Ovary (tissue), 9 donors: Measurements from ENCODE around the gene DHRS3. TPM values are rescaled to one million over a fixed set of nuclear protein-coding genes. Genes with fewer than 3 reads are reported as not detected.

ENCODE experiments used
- DNase-seq, 5 donors: peaks; one replicate each; pipeline ENCODE4 v3.0.0-alpha.2; 2019 to 2020
- H3K27ac ChIP-seq, 2 donors: fragments of 200-600 bp; one replicate each; pipeline versions ENCODE4 v1.5.1 to v1.8.0; 2019 to 2022
- H3K27me3 ChIP-seq: fragments of 200-600 bp; one replicate; pipeline ENCODE4 v1.8.0; 2022
- H3K36me3 ChIP-seq: fragments of 200-600 bp; sonication (generic); one replicate; pipeline ENCODE4 v1.5.1; 2019
- H3K4me1 ChIP-seq: one replicate; pipeline ENCODE4 v1.8.1; 2013; ENCODE audit warnings: mild to moderate bottlenecking, moderate library complexity; ENCODE audit not compliant: insufficient read depth
- H3K4me3 ChIP-seq: fragments of 200-600 bp; sonication (generic); one replicate; pipeline ENCODE4 v1.5.1; 2017
- H3K9me3 ChIP-seq, 2 donors: fragments of 200-600 bp in 1 of 2; sonication (generic) in 1 of 2; one replicate each; pipeline versions ENCODE4 v1.5.1 to v1.8.1; 2013 to 2019; ENCODE audit warnings: mild to moderate bottlenecking in 1 of 2, moderate library complexity in 1 of 2
- EP300 ChIP-seq: sonication (generic); formaldehyde crosslinking; IDR thresholded peaks from one replicate; pipeline ENCODE4 v1.6.1; 2017; ENCODE audit warnings: antibody characterized with exemption
- POLR2A ChIP-seq: fragments of 450-650 bp; IDR thresholded peaks from one replicate; pipeline ENCODE4 v1.6.1; 2017; ENCODE audit warnings: antibody characterized with exemption, mild to moderate bottlenecking, moderate library complexity
- WGBS, 3 donors: extraction: QIAGEN DNeasy Blood & Tissue Kit in 1 of 3; methylation state at CpG; one replicate each; pipeline versions ENCODE4 v1.1.5 to v1.1.7; 2013 to 2017; 5-methylcytosine and 5-hydroxymethylcytosine counted together
- intact Hi-C, 4 donors: fragments of 100-400 bp; cut with DNase I; formaldehyde crosslinking; loops; one replicate each; pipeline versions ENCODE4 v1.11.0 to v1.15.1; 2022 to 2023
- polyA plus RNA-seq, 2 donors: library from polyadenylated mRNA; stranded (reverse); fragments of 200-250 nt in 1 of 2; fragments of 350-450 nt in 1 of 2; fragmentation: Illumina TruSeq in 1 of 2; extraction: RNeasy Lipid Tissue Mini Kit (QIAGEN cat#74804) in 1 of 2; gene quantifications; one replicate each; pipeline ENCODE4 v1.2.3, GENCODE V29; 2013 to 2014
- total RNA-seq, 7 donors: library from RNA; depleted of rRNA in 2 of 7; stranded (reverse); fragments of >200 nt in 2 of 7; fragmentation: NEBNext Ultra II Directional in 3 of 7; extraction: Animal tissue kit (Norgen Biotek cat#: 25700) in 3 of 7; gene quantifications; one replicate each; pipeline versions ENCODE4 v1.1.0 to v1.2.4, GENCODE V29; 2016 to 2023
- TF ChIP-seq, protein P1 (sequence below), 3 donors: fragments of 450-650 bp in 2 of 3; fragments of 200-600 bp in 1 of 3; IDR thresholded peaks; one replicate each; pipeline versions ENCODE4 v1.5.1 to v1.8.0; 2016 to 2022; ENCODE audit warnings: antibody characterized with exemption in 3 of 3, mild to moderate bottlenecking in 1 of 3
- donor health status: DM: no; HTN: no; CAD: no; lungs with moderate emphysema.
- donor health status: DM: no; HTN: no; CAD: no.
- donor health status: Bipolar disorder and iron deficiency.
- donor health status: DM: yes; HTN: yes; CAD: no.
- donor health status: DM: no; HTN: no; CAD: no.
- donor health status: DM: yes; HTN: yes; CAD: no.

The DHRS3 gene
- total and polyA plus RNA-seq, 9 donors: 25.8 to 92.3 (median 48.3) TPM

DNA sequence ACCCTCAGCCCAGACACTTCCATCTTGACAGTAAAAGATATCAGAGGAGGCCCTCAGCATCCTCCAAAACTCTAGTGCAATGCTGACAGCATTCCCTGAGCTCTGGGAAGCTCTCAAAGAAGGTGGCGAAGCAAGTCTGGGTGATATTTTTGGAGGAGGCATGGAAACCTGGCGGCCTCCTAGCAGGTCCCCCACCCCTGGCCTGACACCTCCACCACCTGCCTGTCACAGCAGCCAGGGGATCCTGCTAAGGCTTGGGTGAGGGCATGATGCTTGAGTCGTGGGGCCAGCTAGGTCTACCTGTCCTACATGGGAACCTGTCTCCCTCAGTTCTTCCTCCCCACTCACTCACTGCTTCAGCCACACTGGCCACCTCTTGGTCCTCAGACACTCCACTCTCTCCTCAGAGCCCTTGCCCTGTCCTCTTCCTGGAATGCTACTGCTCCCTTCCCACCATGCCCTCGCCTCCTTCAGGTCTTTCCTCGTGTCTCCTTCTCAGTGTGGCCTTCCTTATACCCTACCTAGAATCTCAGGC is 8.5 kb downstream of the DHRS3 start:
- no peaks in the 10 kb centered on the region for H3K27me3 ChIP-seq
- no peak for DNase-seq
- WGBS, 3 donors: 76 to 91% (median 78%) methylated on average over 5 of the region's 5 CpGs
- no peak for TF ChIP-seq EP300
- TF ChIP-seq, protein P1, sequence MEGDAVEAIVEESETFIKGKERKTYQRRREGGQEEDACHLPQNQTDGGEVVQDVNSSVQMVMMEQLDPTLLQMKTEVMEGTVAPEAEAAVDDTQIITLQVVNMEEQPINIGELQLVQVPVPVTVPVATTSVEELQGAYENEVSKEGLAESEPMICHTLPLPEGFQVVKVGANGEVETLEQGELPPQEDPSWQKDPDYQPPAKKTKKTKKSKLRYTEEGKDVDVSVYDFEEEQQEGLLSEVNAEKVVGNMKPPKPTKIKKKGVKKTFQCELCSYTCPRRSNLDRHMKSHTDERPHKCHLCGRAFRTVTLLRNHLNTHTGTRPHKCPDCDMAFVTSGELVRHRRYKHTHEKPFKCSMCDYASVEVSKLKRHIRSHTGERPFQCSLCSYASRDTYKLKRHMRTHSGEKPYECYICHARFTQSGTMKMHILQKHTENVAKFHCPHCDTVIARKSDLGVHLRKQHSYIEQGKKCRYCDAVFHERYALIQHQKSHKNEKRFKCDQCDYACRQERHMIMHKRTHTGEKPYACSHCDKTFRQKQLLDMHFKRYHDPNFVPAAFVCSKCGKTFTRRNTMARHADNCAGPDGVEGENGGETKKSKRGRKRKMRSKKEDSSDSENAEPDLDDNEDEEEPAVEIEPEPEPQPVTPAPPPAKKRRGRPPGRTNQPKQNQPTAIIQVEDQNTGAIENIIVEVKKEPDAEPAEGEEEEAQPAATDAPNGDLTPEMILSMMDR (IDR thresholded peaks at IDR 0.05): no peak
- no peak for TF ChIP-seq POLR2A
- H3K4me1 ChIP-seq: peaks cover 2% of the 10 kb centered on the region
- no peaks in the 10 kb centered on the region for H3K9me3 ChIP-seq
- no peak overlapping the region for H3K27ac ChIP-seq
- no peaks in the 10 kb centered on the region for H3K36me3 ChIP-seq
- no peak overlapping the region for H3K4me3 ChIP-seq
- intact Hi-C loops: loop anchor here in 3 of 4 donors (10.0 kb wide), 4 partner anchors 55 to 295 kb away; no protein-coding TSS in a partner anchor

DNA sequence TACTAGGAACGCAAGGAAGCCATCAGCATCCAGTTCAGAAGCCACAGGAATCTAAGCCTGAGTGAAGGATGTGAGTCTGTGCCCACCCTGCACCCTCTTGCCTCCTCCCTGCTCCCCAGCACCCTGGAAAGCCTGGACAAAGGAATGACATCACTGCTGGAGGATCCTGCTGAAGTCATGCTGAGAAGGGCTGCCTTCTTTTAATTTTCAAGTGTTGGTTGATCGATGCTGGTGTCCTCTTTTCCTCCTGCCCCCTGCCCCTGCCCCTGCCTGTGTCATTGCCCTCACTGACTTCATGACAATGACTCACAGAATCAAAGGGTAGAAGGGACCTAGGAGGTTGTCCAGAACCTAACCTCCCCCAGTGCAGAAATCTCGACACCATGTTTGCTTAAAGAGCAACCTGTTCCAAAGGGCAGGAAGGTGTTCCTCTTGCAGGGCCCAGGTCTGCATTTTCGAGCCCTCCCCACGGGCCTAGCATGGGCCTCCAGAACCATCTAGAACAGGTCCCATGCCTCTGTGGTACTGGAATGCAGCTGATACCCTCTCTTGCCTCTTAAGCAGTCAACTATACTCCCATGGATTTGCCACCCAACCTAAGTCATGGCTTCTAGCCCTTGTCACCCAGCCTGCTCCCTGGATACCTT is 9.6 kb downstream of the DHRS3 start:
- no peaks in the 10 kb centered on the region for H3K9me3 ChIP-seq
- H3K4me1 ChIP-seq: peaks cover 7% of the 10 kb centered on the region
- H3K4me3 ChIP-seq: no peak overlapping the region
- WGBS, 3 donors: 83 to 92% (median 87%) methylated on average over 5 of the region's 5 CpGs
- no peak overlapping the region for H3K27ac ChIP-seq
- H3K27me3 ChIP-seq: no peaks in the 10 kb centered on the region
- TF ChIP-seq EP300: no peak
- no peak for TF ChIP-seq POLR2A
- TF ChIP-seq, protein P1 (IDR thresholded peaks at IDR 0.05): no peak
- H3K36me3 ChIP-seq: no peaks in the 10 kb centered on the region
- intact Hi-C loops: no loop called here
- no peak for DNase-seq

DNA sequence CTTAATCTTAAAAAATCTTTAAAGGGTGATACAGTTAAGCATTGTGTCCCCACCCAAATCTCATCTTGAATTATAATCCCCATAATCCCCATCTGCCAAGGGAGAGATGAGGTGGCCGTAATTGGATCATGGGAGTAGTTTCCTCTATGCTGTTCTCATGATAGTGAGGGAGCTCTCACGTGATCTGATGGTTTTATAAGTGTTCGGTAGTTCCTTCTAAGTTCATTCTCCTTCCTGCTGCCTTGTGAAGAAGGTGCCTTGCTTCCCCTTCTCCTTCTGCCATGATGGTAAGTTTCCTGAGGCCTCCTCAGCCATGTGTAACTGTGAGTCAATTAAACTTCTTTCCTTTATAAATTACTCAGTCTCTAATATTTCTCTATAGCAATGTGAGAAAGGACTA is 10.7 kb downstream of the DHRS3 start:
- H3K27me3 ChIP-seq: no peaks in the 10 kb centered on the region
- TF ChIP-seq POLR2A: no peak
- TF ChIP-seq, protein P1 (IDR thresholded peaks at IDR 0.05): no peak
- no peak for TF ChIP-seq EP300
- 67 to 85% (median 72%) methylated on average over 3 of the region's 3 CpGs for WGBS, 3 donors
- no peaks in the 10 kb centered on the region for H3K9me3 ChIP-seq
- H3K4me3 ChIP-seq: no peak overlapping the region
- no peak for DNase-seq
- intact Hi-C loops: no loop called here
- H3K27ac ChIP-seq: no peak overlapping the region
- no peaks in the 10 kb centered on the region for H3K36me3 ChIP-seq
- peaks cover 8% of the 10 kb centered on the region for H3K4me1 ChIP-seq

DNA sequence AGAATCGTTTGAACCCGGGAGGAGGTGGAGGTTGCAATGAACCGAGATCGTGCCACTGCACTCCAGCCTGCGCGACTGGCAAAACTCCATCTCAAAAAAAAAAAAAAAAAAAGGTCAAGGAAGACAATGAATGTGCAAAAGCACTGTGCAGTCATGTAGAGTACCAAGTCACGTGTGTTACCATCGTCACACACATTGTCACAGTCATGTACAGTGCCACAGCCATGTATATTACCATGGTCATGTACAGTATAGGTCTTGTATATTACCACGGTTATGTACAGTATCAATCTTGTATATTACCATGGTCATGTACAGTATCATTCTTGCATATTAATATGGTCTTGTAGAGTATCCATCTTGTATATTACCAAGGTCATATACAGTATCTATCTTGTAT is 13.0 kb downstream of the DHRS3 start:
- TF ChIP-seq, protein P1 (IDR thresholded peaks at IDR 0.05): no peak
- no peak for TF ChIP-seq EP300
- TF ChIP-seq POLR2A: no peak
- H3K27me3 ChIP-seq: no peaks in the 10 kb centered on the region
- no peak overlapping the region for H3K4me3 ChIP-seq
- no peak for DNase-seq
- intact Hi-C loops: no loop called here
- 70 to 82% (median 72%) methylated on average over 9 of the region's 9 CpGs for WGBS, 3 donors
- H3K4me1 ChIP-seq: peaks cover 21% of the 10 kb centered on the region
- no peaks in the 10 kb centered on the region for H3K36me3 ChIP-seq
- H3K27ac ChIP-seq: no peak overlapping the region
- no peaks in the 10 kb centered on the region for H3K9me3 ChIP-seq
